GM21381 (cell line): ENCODE measurements around the gene PTPRN2.

Experiments used
- ATAC-seq: cut with Tn5 transposase; IDR thresholded peaks from one replicate; pipeline ENCODE4 v1.9.1; 2021; ENCODE audit warnings: mild to moderate bottlenecking, moderate library complexity; ENCODE audit not compliant: unreplicated experiment

PTPRN2 gene

GRCh38 chr7:158495786-158496185, 91.8 kb downstream of the PTPRN2 start:
- ATAC-seq: no peak

GRCh38 chr7:158495216-158495615, 92.4 kb downstream of the PTPRN2 start:
- no peak for ATAC-seq

- ATAC-seq: no peak
These were observed 93.0 kb downstream of the PTPRN2 start for GRCh38 chr7:158494643-158495042.

- ATAC-seq: no peak
These were observed 93.4 kb downstream of the PTPRN2 start for GRCh38 chr7:158494162-158494586.

GRCh38 chr7:158492367-158492764, 95.3 kb downstream of the PTPRN2 start:
- ATAC-seq: no peak

GRCh38 chr7:158491094-158491493, 96.5 kb downstream of the PTPRN2 start:
- no peak for ATAC-seq

GRCh38 chr7:158490171-158490782, 97.3 kb downstream of the PTPRN2 start:
- no peak for ATAC-seq

GRCh38 chr7:158489462-158490155, 98.0 kb downstream of the PTPRN2 start:
- ATAC-seq: no peak

- ATAC-seq: no peak
These were observed 99.2 kb downstream of the PTPRN2 start for GRCh38 chr7:158488181-158488971.

- no peak for ATAC-seq
These were observed 99.9 kb downstream of the PTPRN2 start for GRCh38 chr7:158487631-158488151.

- ATAC-seq: no peak
These were observed 100.7 kb downstream of the PTPRN2 start for GRCh38 chr7:158486919-158487318.

- ATAC-seq: no peak
These were observed 102.7 kb downstream of the PTPRN2 start for GRCh38 chr7:158484801-158485531.

GRCh38 chr7:158482480-158482879, 105.1 kb downstream of the PTPRN2 start:
- no peak for ATAC-seq

- no peak for ATAC-seq
These were observed 108.0 kb downstream of the PTPRN2 start for GRCh38 chr7:158479664-158480025.

GRCh38 chr7:158479021-158479663, 108.5 kb downstream of the PTPRN2 start:
- ATAC-seq: no peak

- ATAC-seq: no peak
These were observed 109.8 kb downstream of the PTPRN2 start for GRCh38 chr7:158477866-158478265.

- ATAC-seq: no peak
These were observed 111.2 kb downstream of the PTPRN2 start for GRCh38 chr7:158476331-158476932.

- no peak for ATAC-seq
These were observed 112.0 kb downstream of the PTPRN2 start for GRCh38 chr7:158475679-158476052.

GRCh38 chr7:158475036-158475678, 112.5 kb downstream of the PTPRN2 start:
- ATAC-seq: no peak

GRCh38 chr7:158474488-158474887, 113.1 kb downstream of the PTPRN2 start:
- ATAC-seq: no peak
